Measurements from ENCODE around the gene ENDOV.

DNA sequence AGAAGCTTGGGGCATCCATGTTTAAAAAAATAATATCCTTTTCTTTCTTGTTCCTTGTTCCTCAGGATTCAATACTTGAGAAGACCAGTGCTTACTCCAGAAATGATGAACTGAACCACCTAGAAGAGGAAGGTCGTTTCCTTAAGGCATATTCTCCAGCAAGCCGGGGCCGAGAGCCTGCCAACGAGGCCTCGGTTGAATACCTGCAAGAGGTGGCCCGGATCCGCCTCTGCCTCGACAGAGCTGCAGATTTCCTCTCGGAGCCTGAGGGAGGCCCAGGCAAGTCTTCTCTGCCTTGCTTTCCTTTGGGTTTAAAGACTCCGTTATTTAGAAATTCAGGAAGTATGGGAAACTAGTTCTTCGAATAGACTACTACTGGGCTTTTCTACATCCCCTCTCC, 42.5 kb upstream of the ENDOV start:
- TF ChIP-seq, protein P1, sequence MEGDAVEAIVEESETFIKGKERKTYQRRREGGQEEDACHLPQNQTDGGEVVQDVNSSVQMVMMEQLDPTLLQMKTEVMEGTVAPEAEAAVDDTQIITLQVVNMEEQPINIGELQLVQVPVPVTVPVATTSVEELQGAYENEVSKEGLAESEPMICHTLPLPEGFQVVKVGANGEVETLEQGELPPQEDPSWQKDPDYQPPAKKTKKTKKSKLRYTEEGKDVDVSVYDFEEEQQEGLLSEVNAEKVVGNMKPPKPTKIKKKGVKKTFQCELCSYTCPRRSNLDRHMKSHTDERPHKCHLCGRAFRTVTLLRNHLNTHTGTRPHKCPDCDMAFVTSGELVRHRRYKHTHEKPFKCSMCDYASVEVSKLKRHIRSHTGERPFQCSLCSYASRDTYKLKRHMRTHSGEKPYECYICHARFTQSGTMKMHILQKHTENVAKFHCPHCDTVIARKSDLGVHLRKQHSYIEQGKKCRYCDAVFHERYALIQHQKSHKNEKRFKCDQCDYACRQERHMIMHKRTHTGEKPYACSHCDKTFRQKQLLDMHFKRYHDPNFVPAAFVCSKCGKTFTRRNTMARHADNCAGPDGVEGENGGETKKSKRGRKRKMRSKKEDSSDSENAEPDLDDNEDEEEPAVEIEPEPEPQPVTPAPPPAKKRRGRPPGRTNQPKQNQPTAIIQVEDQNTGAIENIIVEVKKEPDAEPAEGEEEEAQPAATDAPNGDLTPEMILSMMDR (IDR thresholded peaks at IDR 0.05; ENCODE audit: low read depth, low read length): no peak
- TF ChIP-seq EZH2phosphoT487 (IDR thresholded peaks at IDR 0.05; ENCODE audit: low read depth): no peak

Data from OCI-LY3 (cell line).